Measurements from ENCODE around the gene ACSS3. TPM values are rescaled to one million over a fixed set of nuclear protein-coding genes. Genes with fewer than 3 reads are reported as not detected.

ACSS3 gene
- total RNA-seq, 1 donor, result 22.4 TPM

- Histone ChIP-seq H3K27me3 (ENCODE audit: insufficient read depth, low read length) (no peaks in the 10 kb centered on the region), H3K36me3 (ENCODE audit: insufficient read depth, low read length) (no peaks in the 10 kb centered on the region), H3K4me2 (ENCODE audit: insufficient read depth, low read length) (no peak overlapping the region), H4K20me1 (ENCODE audit: insufficient read depth, low read length) (no peaks in the 10 kb centered on the region), H3K27ac (ENCODE audit: low read depth, low read length) (no peak overlapping the region), H3K4me1 (ENCODE audit: insufficient read depth, low read length) (peaks cover 5% of the 10 kb centered on the region), H2AFZ (ENCODE audit: low read length) (no peak overlapping the region), H3K4me3 (ENCODE audit: insufficient read depth, low read length) (no peak overlapping the region), H3K9me3 (ENCODE audit: low read depth, low read length) (no peaks in the 10 kb centered on the region), H3K79me2 (ENCODE audit: insufficient read depth, low read length) (no peaks in the 10 kb centered on the region)
- no peak for DNase-seq (ENCODE audit: insufficient read length, low spot score, missing footprints)
- TF ChIP-seq CTCF (IDR thresholded peaks at IDR 0.05; ENCODE audit: extremely low read depth, low read depth, low read length), result no peak
Observed at GRCh38 chr12:81252228-81252627, 174.3 kb downstream of the ACSS3 start.

DNA sequence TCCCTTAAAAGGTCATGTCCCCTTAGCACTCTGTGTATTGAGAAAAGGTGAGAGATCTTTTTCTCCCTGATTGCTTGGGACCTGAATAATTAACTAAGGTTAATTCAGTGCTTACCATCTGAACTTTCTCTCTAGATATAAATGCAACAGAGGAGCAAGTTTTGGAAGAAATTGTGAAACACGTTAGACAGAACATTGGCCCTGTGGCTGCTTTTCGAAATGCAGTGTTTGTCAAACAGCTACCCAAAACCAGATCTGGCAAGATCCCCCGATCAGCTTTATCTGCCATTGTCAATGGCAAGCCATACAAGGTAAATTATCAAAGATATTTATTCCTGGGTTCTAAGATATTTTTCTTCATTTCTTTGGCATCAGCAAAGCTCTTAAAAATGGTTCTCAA, 175.5 kb downstream of the ACSS3 start:
- Histone ChIP-seq H3K36me3 (ENCODE audit: insufficient read depth, low read length) (no peaks in the 10 kb centered on the region), H2AFZ (ENCODE audit: low read length) (no peak overlapping the region), H3K27ac (ENCODE audit: low read depth, low read length) (no peak overlapping the region), H3K79me2 (ENCODE audit: insufficient read depth, low read length) (no peaks in the 10 kb centered on the region), H3K4me1 (ENCODE audit: insufficient read depth, low read length) (peaks cover 5% of the 10 kb centered on the region), H3K9me3 (ENCODE audit: low read depth, low read length) (no peaks in the 10 kb centered on the region), H3K4me3 (ENCODE audit: insufficient read depth, low read length) (no peak overlapping the region), H3K4me2 (ENCODE audit: insufficient read depth, low read length) (no peak overlapping the region), H4K20me1 (ENCODE audit: insufficient read depth, low read length) (no peaks in the 10 kb centered on the region), H3K27me3 (ENCODE audit: insufficient read depth, low read length) (no peaks in the 10 kb centered on the region)
- DNase-seq (ENCODE audit: insufficient read length, low spot score, missing footprints), result no peak
- no peak for TF ChIP-seq CTCF (IDR thresholded peaks at IDR 0.05; ENCODE audit: extremely low read depth, low read depth, low read length)

- Histone ChIP-seq H3K27ac (ENCODE audit: low read depth, low read length) (no peak overlapping the region), H3K36me3 (ENCODE audit: insufficient read depth, low read length) (no peaks in the 10 kb centered on the region), H3K9me3 (ENCODE audit: low read depth, low read length) (no peaks in the 10 kb centered on the region), H3K4me2 (ENCODE audit: insufficient read depth, low read length) (no peak overlapping the region), H3K4me3 (ENCODE audit: insufficient read depth, low read length) (no peak overlapping the region), H3K27me3 (ENCODE audit: insufficient read depth, low read length) (no peaks in the 10 kb centered on the region), H2AFZ (ENCODE audit: low read length) (no peak overlapping the region), H3K4me1 (ENCODE audit: insufficient read depth, low read length) (no peaks in the 10 kb centered on the region), H3K79me2 (ENCODE audit: insufficient read depth, low read length) (no peaks in the 10 kb centered on the region), H4K20me1 (ENCODE audit: insufficient read depth, low read length) (no peaks in the 10 kb centered on the region)
- TF ChIP-seq CTCF (IDR thresholded peaks at IDR 0.05; ENCODE audit: extremely low read depth, low read depth, low read length), result no peak
- DNase-seq (ENCODE audit: insufficient read length, low spot score, missing footprints), result peak; percentile 51
Observed at GRCh38 chr12:81255456-81255855, 177.6 kb downstream of the ACSS3 start.

DNA sequence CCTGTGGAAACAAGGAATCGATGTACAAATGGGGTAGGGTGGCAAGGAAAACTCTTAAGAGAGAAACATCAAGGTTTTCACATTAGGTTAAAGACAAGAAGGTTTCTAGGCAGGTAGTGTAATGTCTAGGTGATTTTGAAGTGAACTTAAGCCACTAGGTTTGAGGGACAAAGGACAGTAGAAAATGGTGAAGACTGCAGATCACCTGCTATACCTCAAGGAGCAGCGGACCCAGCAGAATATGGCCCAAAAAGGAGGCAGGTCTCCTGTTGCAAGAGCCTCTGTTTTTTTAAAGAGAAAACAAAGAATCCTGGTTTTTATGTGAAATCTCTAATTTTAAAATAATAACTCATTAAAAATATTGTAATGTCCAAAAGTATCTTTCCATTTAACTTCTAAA, 178.1 kb downstream of the ACSS3 start:
- Histone ChIP-seq H4K20me1 (ENCODE audit: insufficient read depth, low read length) (no peaks in the 10 kb centered on the region), H3K79me2 (ENCODE audit: insufficient read depth, low read length) (no peaks in the 10 kb centered on the region), H3K36me3 (ENCODE audit: insufficient read depth, low read length) (no peaks in the 10 kb centered on the region), H3K4me1 (ENCODE audit: insufficient read depth, low read length) (no peaks in the 10 kb centered on the region), H3K9me3 (ENCODE audit: low read depth, low read length) (no peaks in the 10 kb centered on the region), H3K4me3 (ENCODE audit: insufficient read depth, low read length) (no peak overlapping the region), H3K27ac (ENCODE audit: low read depth, low read length) (no peak overlapping the region), H3K27me3 (ENCODE audit: insufficient read depth, low read length) (no peaks in the 10 kb centered on the region), H2AFZ (ENCODE audit: low read length) (no peak overlapping the region), H3K4me2 (ENCODE audit: insufficient read depth, low read length) (no peak overlapping the region)
- TF ChIP-seq CTCF (IDR thresholded peaks at IDR 0.05; ENCODE audit: extremely low read depth, low read depth, low read length), result no peak
- no peak for DNase-seq (ENCODE audit: insufficient read length, low spot score, missing footprints)

Data from osteoblast (primary cell).